IPS-NIHi11 (cell line): Measurements from ENCODE around the gene ZC3H13.

Source experiments
- DNase-seq: peaks from one replicate; pipeline ENCODE4 v3.0.0; 2012; ENCODE audit warnings: mixed read lengths, low spot score

ZC3H13 gene

GRCh38 chr13:45940061-45940460 is 112.5 kb downstream of the ZC3H13 start:
- no peak for DNase-seq

DNA sequence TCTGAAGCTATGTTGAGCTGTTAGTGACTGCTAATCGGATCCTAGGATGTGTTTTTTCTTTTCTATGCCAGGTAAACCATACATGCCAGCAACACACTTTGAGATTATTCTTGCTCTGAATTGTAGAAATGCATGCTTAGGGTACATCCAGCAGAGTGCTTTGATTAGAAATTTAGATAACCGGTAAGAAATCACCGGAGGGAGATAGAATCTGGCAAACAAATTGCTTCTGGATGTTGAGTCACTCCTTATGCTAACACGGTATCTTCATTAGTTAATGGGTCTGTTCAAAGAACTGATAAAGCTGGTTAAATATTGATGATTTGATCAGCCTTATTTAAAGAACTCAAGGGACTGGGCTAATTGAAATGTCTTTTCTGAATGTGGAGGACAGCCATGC is 115.9 kb downstream of the ZC3H13 start:
- no peak for DNase-seq

DNA sequence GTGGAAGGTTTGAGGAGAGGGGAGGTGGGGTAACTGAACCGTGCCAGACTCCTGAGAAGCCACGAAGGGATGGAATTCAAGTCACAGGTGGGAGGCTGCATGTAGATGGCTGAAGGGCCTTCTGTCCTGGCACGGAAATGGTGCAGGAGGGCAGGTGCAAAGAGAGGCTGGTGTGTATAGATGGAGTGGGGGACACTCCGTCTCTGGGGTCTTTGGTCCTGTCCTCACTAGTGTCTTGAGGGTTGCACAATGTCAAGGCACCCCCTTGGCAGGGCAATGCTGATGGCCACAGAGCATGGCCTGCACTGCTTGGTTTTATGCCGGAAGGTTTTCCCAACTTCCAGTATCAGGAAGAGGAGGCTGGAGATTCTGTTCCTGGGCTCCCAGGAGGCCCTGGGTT is 118.3 kb downstream of the ZC3H13 start:
- DNase-seq, result no peak

DNA sequence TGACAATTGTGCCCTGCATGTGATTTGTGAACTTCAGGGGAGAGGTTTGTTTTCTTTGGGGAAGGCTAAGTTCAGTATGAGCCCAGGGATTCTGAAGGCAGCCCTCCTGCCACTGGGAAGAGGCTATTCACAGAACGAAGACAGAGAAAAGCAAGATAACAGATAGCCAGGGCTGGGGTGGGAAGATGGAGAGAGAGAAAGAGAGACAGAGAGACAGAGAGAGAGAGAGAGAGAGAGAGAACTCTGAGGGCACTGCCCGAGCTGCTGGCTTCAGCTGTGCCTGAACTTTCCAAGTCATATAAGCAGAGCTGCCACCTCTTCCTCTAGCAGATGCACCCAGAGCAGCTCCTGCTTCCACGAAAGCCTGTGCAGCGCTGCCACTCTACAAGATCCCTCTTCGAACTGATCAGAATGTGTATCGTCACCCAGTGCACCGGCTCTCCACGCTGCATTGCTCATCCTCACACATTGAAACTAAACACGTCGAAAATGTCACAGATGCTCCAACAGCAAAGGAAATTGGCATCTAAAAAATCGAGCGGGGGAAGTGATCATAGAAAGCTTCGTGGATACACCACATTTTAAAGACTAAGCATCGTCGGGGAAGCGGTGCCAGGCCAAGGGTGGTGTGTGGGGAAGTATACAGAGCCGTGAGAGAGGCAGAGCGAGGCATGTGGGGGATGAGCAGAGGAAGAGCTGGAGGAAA is 119.2 kb downstream of the ZC3H13 start:
- DNase-seq, result no peak

DNA sequence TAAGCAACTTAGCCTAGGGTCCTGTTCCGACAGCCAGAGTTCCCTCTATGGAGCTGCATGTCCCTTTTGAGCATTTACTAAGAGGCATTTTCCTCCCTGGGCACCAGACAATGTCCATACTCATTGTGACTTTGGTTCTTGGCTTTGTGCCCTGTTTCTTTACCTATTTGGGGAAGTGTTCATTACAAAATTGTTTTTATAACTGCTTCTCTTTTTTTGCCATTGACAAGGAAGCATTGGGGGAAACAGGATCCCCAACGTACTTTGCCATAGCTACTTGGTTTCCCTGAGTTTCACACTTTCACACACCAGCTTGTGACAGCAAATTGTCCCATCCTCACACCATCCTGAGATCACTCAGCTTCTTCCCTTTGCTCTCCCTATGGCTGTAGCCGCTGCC is 119.9 kb downstream of the ZC3H13 start:
- no peak for DNase-seq

- DNase-seq, result no peak
Measured at GRCh38 chr13:45932172-45932571, 120.4 kb downstream of the ZC3H13 start.

DNA sequence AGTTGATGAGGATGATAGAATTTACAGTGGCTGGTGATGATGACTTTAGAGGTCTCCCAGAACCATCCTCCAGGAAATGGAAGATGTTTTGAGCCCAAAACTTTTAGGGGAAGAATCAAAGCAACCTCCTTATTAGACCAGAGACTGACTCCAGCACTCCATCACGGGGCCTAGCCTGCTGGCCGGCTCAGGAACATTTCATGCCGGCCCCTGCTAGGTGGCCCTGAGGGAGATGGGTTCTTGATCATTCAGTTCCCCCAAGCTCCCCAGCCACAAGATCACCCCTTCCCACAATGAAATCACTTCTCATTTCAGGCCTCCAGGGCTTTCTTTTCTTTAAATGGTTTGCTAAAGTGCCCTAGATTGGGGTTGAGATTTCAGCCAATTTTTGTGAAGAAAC is 121.3 kb downstream of the ZC3H13 start:
- DNase-seq, result no peak

DNA sequence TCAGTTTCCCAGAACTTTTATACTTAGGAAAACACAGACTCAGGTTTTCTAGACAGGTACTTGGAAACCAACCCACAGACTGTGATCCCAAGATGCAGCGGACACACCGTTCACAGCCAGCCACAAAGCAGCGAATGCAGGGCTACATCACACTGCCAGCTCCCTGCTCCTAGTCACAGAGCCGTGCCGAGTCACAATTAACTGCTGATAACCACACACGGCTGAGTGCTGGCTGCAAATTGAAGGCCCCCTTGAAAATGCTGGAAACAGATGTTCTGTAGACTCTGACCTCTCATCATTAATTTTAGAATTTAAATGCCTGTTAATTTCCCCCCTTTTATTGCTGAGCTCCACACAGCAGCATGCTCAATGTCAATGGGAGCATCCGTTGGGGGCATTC is 122.4 kb downstream of the ZC3H13 start:
- DNase-seq, result no peak

DNA sequence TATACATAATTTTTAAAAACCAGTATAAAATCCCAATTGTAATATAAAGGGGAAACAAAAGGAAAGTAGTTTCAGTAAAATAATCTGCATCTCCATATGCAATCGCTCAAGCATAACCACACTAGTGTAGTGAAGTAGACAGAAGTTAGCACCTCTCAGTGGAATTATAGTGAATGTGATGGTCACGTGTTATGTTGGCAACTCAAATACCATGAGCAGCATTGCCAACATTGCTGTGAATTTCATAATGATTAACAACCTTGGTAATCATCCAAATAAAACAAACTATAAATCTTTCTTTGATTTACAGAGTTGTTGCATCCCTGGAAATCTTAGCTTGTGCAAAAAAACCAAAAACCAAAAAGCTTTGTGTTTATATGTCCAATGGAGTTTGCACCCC is 123.7 kb downstream of the ZC3H13 start:
- DNase-seq, result no peak

- DNase-seq, result no peak
Measured at GRCh38 chr13:45928176-45928575, 124.4 kb downstream of the ZC3H13 start.

- no peak for DNase-seq
Measured at GRCh38 chr13:45926741-45927140, 125.8 kb downstream of the ZC3H13 start.

- no peak for DNase-seq
Measured at GRCh38 chr13:45925151-45925550, 127.4 kb downstream of the ZC3H13 start.

- no peak for DNase-seq
Measured at GRCh38 chr13:45921162-45921736, 131.3 kb downstream of the ZC3H13 start.

DNA sequence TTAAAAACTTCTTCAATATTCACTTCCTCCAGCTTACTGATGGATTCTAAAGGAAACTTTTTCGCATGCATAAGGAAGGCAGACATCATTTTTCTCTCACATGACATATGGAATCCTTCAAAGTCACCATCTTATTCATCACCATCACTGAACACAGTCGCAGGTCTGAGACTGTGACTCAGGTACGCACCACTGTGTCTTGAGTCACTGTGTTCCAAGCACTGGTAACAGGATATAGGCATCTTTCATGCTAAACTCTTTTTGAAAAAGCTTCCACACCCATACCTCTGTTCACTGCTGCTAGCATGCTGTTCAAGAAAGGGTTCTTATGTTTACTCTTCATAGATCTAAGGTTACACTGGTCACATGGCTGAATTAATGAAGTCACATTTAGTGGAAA is 133.9 kb downstream of the ZC3H13 start:
- DNase-seq, result no peak

GRCh38 chr13:45917019-45917418 is 135.5 kb downstream of the ZC3H13 start:
- DNase-seq, result no peak

DNA sequence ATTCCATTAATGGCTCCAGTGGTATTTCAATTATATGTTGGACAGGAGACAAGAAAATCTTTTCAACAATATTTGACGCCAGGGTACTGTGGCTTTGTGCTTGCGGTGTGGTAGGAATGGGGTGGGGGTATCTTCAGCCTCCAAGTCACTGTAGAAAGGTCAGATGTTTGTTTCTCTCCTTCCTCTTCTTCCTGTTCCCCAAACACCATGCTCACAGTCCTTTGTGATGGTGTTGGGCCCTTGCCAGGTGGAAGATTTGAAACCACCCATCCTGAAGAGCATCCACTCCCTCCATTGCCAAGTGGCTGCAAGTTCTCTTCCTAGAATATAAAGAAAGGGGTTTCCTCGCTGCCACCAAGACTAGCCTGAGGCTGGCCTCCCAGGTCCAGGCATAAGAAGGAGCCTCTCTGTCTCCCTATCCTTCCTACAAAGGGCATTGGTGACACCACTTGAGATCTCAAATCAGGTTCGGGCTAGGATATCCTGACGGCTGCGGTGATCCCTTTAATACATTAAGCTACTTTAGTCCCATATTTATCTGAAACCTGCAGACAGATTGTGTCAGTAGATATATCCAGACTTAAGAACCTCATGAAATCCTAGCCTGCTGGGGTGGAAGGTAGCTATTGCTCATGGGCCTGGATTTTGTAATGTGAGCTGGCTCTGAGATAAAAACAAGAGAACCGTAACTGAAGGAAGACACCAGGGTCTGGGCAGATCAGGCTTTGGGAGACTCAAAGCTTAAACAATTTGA is 136.7 kb downstream of the ZC3H13 start:
- no peak for DNase-seq

- no peak for DNase-seq
Measured at GRCh38 chr13:45909673-45910072, 142.9 kb downstream of the ZC3H13 start.

GRCh38 chr13:45909089-45909488 is 143.5 kb downstream of the ZC3H13 start:
- DNase-seq, result no peak

DNA sequence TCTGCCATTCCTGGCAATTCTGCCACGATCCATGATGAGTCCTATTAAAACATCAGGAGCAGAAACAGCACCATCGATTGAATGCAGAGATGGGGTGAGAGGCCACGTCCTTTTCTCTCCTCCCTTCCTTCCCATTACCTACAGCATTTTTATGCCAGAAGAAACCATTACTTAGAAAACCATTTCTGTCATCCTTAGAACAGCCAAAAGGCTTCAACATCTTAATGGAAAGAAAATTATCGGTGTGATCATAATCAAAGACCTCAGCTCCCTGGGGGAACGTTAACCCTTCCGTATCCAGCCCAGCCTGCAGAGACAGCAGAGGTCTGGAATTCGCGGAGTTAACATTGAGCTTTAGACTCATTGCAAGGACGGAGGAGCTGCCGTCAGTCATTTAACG is 145.0 kb downstream of the ZC3H13 start:
- DNase-seq, result no peak
